Measurements from ENCODE around the gene CLDND1.

The CLDND1 gene

GRCh38 chr3:98558100-98558827 lies 35.6 kb upstream of the CLDND1 start:
- WGBS: 91% methylated on average over 5 of the region's 6 CpGs
- Histone ChIP-seq H3K4me1 (ENCODE audit: insufficient read depth, low read length) (no peaks in the 10 kb centered on the region), H3K4me3 (ENCODE audit: low read length) (no peak overlapping the region), H3K9ac (ENCODE audit: low read depth, low read length) (no peak overlapping the region), H3K27me3 (ENCODE audit: insufficient read depth, low read length) (no peaks in the 10 kb centered on the region), H3K27ac (ENCODE audit: low read depth, low read length) (no peak overlapping the region), H3K36me3 (ENCODE audit: insufficient read depth, low read length) (no peaks in the 10 kb centered on the region), H3K9me3 (ENCODE audit: insufficient read depth, low read depth, low read length) (no peaks in the 10 kb centered on the region)

GRCh38 chr3:98557324-98558010 lies 34.8 kb upstream of the CLDND1 start:
- no peaks in the 10 kb centered on the region for H3K9me3 ChIP-seq (ENCODE audit: insufficient read depth, low read depth, low read length)
- H3K4me3 ChIP-seq (ENCODE audit: low read length): no peak overlapping the region
- H3K36me3 ChIP-seq (ENCODE audit: insufficient read depth, low read length): no peaks in the 10 kb centered on the region
- H3K27ac ChIP-seq (ENCODE audit: low read depth, low read length): no peak overlapping the region
- 93% methylated on average over 3 of the region's 4 CpGs for WGBS
- no peaks in the 10 kb centered on the region for H3K27me3 ChIP-seq (ENCODE audit: insufficient read depth, low read length)
- H3K9ac ChIP-seq (ENCODE audit: low read depth, low read length): no peak overlapping the region
- no peaks in the 10 kb centered on the region for H3K4me1 ChIP-seq (ENCODE audit: insufficient read depth, low read length)

GRCh38 chr3:98556164-98557130 lies 33.7 kb upstream of the CLDND1 start:
- no peak overlapping the region for H3K27ac ChIP-seq (ENCODE audit: low read depth, low read length)
- no peaks in the 10 kb centered on the region for H3K4me1 ChIP-seq (ENCODE audit: insufficient read depth, low read length)
- no peak overlapping the region for H3K9ac ChIP-seq (ENCODE audit: low read depth, low read length)
- no peaks in the 10 kb centered on the region for H3K9me3 ChIP-seq (ENCODE audit: insufficient read depth, low read depth, low read length)
- H3K36me3 ChIP-seq (ENCODE audit: insufficient read depth, low read length): no peaks in the 10 kb centered on the region
- WGBS: 97% methylated on average over 6 of the region's 7 CpGs
- no peak overlapping the region for H3K4me3 ChIP-seq (ENCODE audit: low read length)
- no peaks in the 10 kb centered on the region for H3K27me3 ChIP-seq (ENCODE audit: insufficient read depth, low read length)

GRCh38 chr3:98555025-98555379 lies 32.3 kb upstream of the CLDND1 start:
- Histone ChIP-seq H3K4me3 (ENCODE audit: low read length) (no peak overlapping the region), H3K9ac (ENCODE audit: low read depth, low read length) (no peak overlapping the region), H3K27ac (ENCODE audit: low read depth, low read length) (no peak overlapping the region), H3K36me3 (ENCODE audit: insufficient read depth, low read length) (no peaks in the 10 kb centered on the region), H3K9me3 (ENCODE audit: insufficient read depth, low read depth, low read length) (no peaks in the 10 kb centered on the region), H3K4me1 (ENCODE audit: insufficient read depth, low read length) (no peaks in the 10 kb centered on the region), H3K27me3 (ENCODE audit: insufficient read depth, low read length) (no peaks in the 10 kb centered on the region)
- WGBS: 82% methylated on average over 4 of the region's 4 CpGs

GRCh38 chr3:98554580-98554979 lies 31.9 kb upstream of the CLDND1 start:
- Histone ChIP-seq H3K9me3 (ENCODE audit: insufficient read depth, low read depth, low read length) (no peaks in the 10 kb centered on the region), H3K27me3 (ENCODE audit: insufficient read depth, low read length) (no peaks in the 10 kb centered on the region), H3K36me3 (ENCODE audit: insufficient read depth, low read length) (no peaks in the 10 kb centered on the region), H3K27ac (ENCODE audit: low read depth, low read length) (no peak overlapping the region), H3K4me1 (ENCODE audit: insufficient read depth, low read length) (no peaks in the 10 kb centered on the region), H3K4me3 (ENCODE audit: low read length) (no peak overlapping the region), H3K9ac (ENCODE audit: low read depth, low read length) (no peak overlapping the region)
- 93% methylated on average over 1 of the region's 2 CpGs for WGBS

- Histone ChIP-seq H3K4me1 (ENCODE audit: insufficient read depth, low read length) (no peaks in the 10 kb centered on the region), H3K27ac (ENCODE audit: low read depth, low read length) (no peak overlapping the region), H3K9ac (ENCODE audit: low read depth, low read length) (no peak overlapping the region), H3K4me3 (ENCODE audit: low read length) (no peak overlapping the region), H3K36me3 (ENCODE audit: insufficient read depth, low read length) (no peaks in the 10 kb centered on the region), H3K27me3 (ENCODE audit: insufficient read depth, low read length) (no peaks in the 10 kb centered on the region), H3K9me3 (ENCODE audit: insufficient read depth, low read depth, low read length) (no peaks in the 10 kb centered on the region)
- 95% methylated on average over 1 of the region's 2 CpGs for WGBS
Observed at GRCh38 chr3:98553753-98554152, 31.1 kb upstream of the CLDND1 start.

GRCh38 chr3:98553021-98553563 lies 30.4 kb upstream of the CLDND1 start:
- Histone ChIP-seq H3K4me1 (ENCODE audit: insufficient read depth, low read length) (no peaks in the 10 kb centered on the region), H3K27me3 (ENCODE audit: insufficient read depth, low read length) (no peaks in the 10 kb centered on the region), H3K27ac (ENCODE audit: low read depth, low read length) (no peak overlapping the region), H3K36me3 (ENCODE audit: insufficient read depth, low read length) (no peaks in the 10 kb centered on the region), H3K4me3 (ENCODE audit: low read length) (no peak overlapping the region), H3K9ac (ENCODE audit: low read depth, low read length) (no peak overlapping the region), H3K9me3 (ENCODE audit: insufficient read depth, low read depth, low read length) (no peaks in the 10 kb centered on the region)
- 94% methylated on average over 5 of the region's 6 CpGs for WGBS

- Histone ChIP-seq H3K36me3 (ENCODE audit: insufficient read depth, low read length) (no peaks in the 10 kb centered on the region), H3K4me1 (ENCODE audit: insufficient read depth, low read length) (no peaks in the 10 kb centered on the region), H3K9ac (ENCODE audit: low read depth, low read length) (no peak overlapping the region), H3K4me3 (ENCODE audit: low read length) (no peak overlapping the region), H3K27me3 (ENCODE audit: insufficient read depth, low read length) (no peaks in the 10 kb centered on the region), H3K9me3 (ENCODE audit: insufficient read depth, low read depth, low read length) (no peaks in the 10 kb centered on the region), H3K27ac (ENCODE audit: low read depth, low read length) (no peak overlapping the region)
- WGBS: 81% methylated on average over 4 of the region's 4 CpGs
Observed at GRCh38 chr3:98552232-98553020, 29.7 kb upstream of the CLDND1 start.

- WGBS: 86% methylated on average over 3 of the region's 3 CpGs
- Histone ChIP-seq H3K9ac (ENCODE audit: low read depth, low read length) (no peak overlapping the region), H3K4me3 (ENCODE audit: low read length) (no peak overlapping the region), H3K36me3 (ENCODE audit: insufficient read depth, low read length) (no peaks in the 10 kb centered on the region), H3K27me3 (ENCODE audit: insufficient read depth, low read length) (no peaks in the 10 kb centered on the region), H3K27ac (ENCODE audit: low read depth, low read length) (no peak overlapping the region), H3K4me1 (ENCODE audit: insufficient read depth, low read length) (no peaks in the 10 kb centered on the region), H3K9me3 (ENCODE audit: insufficient read depth, low read depth, low read length) (no peaks in the 10 kb centered on the region)
Observed at GRCh38 chr3:98551754-98552153, 29.1 kb upstream of the CLDND1 start.

GRCh38 chr3:98551236-98551635 lies 28.5 kb upstream of the CLDND1 start:
- Histone ChIP-seq H3K27ac (ENCODE audit: low read depth, low read length) (no peak overlapping the region), H3K27me3 (ENCODE audit: insufficient read depth, low read length) (no peaks in the 10 kb centered on the region), H3K9me3 (ENCODE audit: insufficient read depth, low read depth, low read length) (no peaks in the 10 kb centered on the region), H3K36me3 (ENCODE audit: insufficient read depth, low read length) (no peaks in the 10 kb centered on the region), H3K9ac (ENCODE audit: low read depth, low read length) (no peak overlapping the region), H3K4me1 (ENCODE audit: insufficient read depth, low read length) (no peaks in the 10 kb centered on the region), H3K4me3 (ENCODE audit: low read length) (no peak overlapping the region)
- WGBS: 93% methylated on average over 2 of the region's 2 CpGs
